T1000 (cell line): ENCODE results near the gene EBF4.
"Not testable (repeated sequence)": the region's sequence is repeated elsewhere in the genome, so short reads cannot be mapped to it uniquely, and the experiment has no call there.

ENCODE experiments used
- DNase-seq: peaks from one replicate; lab custom pipeline; 2025; ENCODE audit warnings: mixed read lengths; lab: John Stamatoyannopoulos, UW

The EBF4 gene

GRCh38 chr20:2757969-2758368 lies 65.4 kb downstream of the EBF4 start:
- no peak for DNase-seq

- no peak for DNase-seq
These were observed 66.6 kb downstream of the EBF4 start for GRCh38 chr20:2759143-2759542.

GRCh38 chr20:2759603-2760296 lies 67.2 kb downstream of the EBF4 start:
- no peak for DNase-seq

GRCh38 chr20:2760297-2760951 lies 67.8 kb downstream of the EBF4 start:
- DNase-seq = no peak

GRCh38 chr20:2760952-2761305 lies 68.3 kb downstream of the EBF4 start:
- DNase-seq = no peak

- no peak for DNase-seq
These were observed 69.3 kb downstream of the EBF4 start for GRCh38 chr20:2761885-2762284.

GRCh38 chr20:2762578-2763131 lies 70.1 kb downstream of the EBF4 start:
- no peak for DNase-seq

GRCh38 chr20:2763186-2763585 lies 70.6 kb downstream of the EBF4 start:
- no peak for DNase-seq

- no peak for DNase-seq
These were observed 75.4 kb downstream of the EBF4 start for GRCh38 chr20:2767768-2768631.

GRCh38 chr20:2768632-2769015 lies 76.0 kb downstream of the EBF4 start:
- DNase-seq = no peak

GRCh38 chr20:2770091-2770490 lies 77.5 kb downstream of the EBF4 start:
- DNase-seq = not testable (repeated sequence)

GRCh38 chr20:2771631-2772080 lies 79.1 kb downstream of the EBF4 start:
- no peak for DNase-seq

GRCh38 chr20:2773812-2774211 lies 81.2 kb downstream of the EBF4 start:
- DNase-seq = no peak

GRCh38 chr20:2775139-2775538 lies 82.6 kb downstream of the EBF4 start:
- DNase-seq = no peak

- DNase-seq = no peak
These were observed 86.2 kb downstream of the EBF4 start for GRCh38 chr20:2778602-2779321.

- no peak for DNase-seq
These were observed 88.4 kb downstream of the EBF4 start for GRCh38 chr20:2780948-2781347.

GRCh38 chr20:2783908-2784566 lies 91.5 kb downstream of the EBF4 start:
- no peak for DNase-seq

GRCh38 chr20:2793471-2793870 lies 100.9 kb downstream of the EBF4 start:
- DNase-seq = no peak

- DNase-seq = no peak
These were observed 101.7 kb downstream of the EBF4 start for GRCh38 chr20:2794202-2794748.

- no peak for DNase-seq
These were observed 102.4 kb downstream of the EBF4 start for GRCh38 chr20:2794866-2795447.

- no peak for DNase-seq
These were observed 102.9 kb downstream of the EBF4 start for GRCh38 chr20:2795451-2795850.
